HUES48 (cell line): ENCODE data around the gene PCDH10.
"Not testable (repeated sequence)": the region's sequence is repeated elsewhere in the genome, so short reads cannot be mapped to it uniquely, and the experiment has no call there.

ENCODE experiments used
- H3K27ac ChIP-seq: one replicate; pipeline ENCODE4 v1.7.0; 2013; ENCODE audit warnings: low read depth, low read length, inconsistent platforms
- H3K27me3 ChIP-seq: 2 replicates; pipeline ENCODE4 v1.6.1; 2013; ENCODE audit warnings: mild to moderate bottlenecking, low read length; ENCODE audit not compliant: control insufficient read depth, insufficient read depth
- H3K36me3 ChIP-seq: 2 replicates; pipeline ENCODE4 v1.6.1; 2013; ENCODE audit warnings: low read length; ENCODE audit not compliant: control insufficient read depth, insufficient read depth
- H3K4me1 ChIP-seq: 2 replicates; pipeline ENCODE4 v1.6.1; 2013; ENCODE audit warnings: mild to moderate bottlenecking, low read length; ENCODE audit not compliant: control insufficient read depth, insufficient read depth
- H3K4me3 ChIP-seq: 2 replicates; pipeline ENCODE4 v1.5.1; 2013; ENCODE audit warnings: mild to moderate bottlenecking, low read depth, low read length
- H3K9ac ChIP-seq: 2 replicates; pipeline ENCODE4 v1.6.1; 2013; ENCODE audit warnings: mild to moderate bottlenecking, low read depth, low read length, moderate library complexity
- H3K9me3 ChIP-seq: 2 replicates; pipeline ENCODE4 v1.6.1; 2013; ENCODE audit warnings: low read length; ENCODE audit not compliant: control insufficient read depth, insufficient read depth

PCDH10 gene

GRCh38 chr4:133178956-133179355 lies 29.9 kb downstream of the PCDH10 start:
- Histone ChIP-seq H3K4me1 (no peaks in the 10 kb centered on the region), H3K27me3 (no peaks in the 10 kb centered on the region), H3K27ac (no peak overlapping the region), H3K36me3 (no peaks in the 10 kb centered on the region), H3K9ac (no peak overlapping the region), H3K9me3 (no peaks in the 10 kb centered on the region), H3K4me3 (no peak overlapping the region)

- H3K27ac ChIP-seq: no peak overlapping the region
- no peak overlapping the region for H3K4me3 ChIP-seq
- no peaks in the 10 kb centered on the region for H3K4me1 ChIP-seq
- no peaks in the 10 kb centered on the region for H3K27me3 ChIP-seq
- H3K9ac ChIP-seq: no peak overlapping the region
- H3K36me3 ChIP-seq: no peaks in the 10 kb centered on the region
- H3K9me3 ChIP-seq: no peaks in the 10 kb centered on the region
Observed at GRCh38 chr4:133186210-133186609, 37.1 kb downstream of the PCDH10 start.

GRCh38 chr4:133186845-133187244 lies 37.8 kb downstream of the PCDH10 start:
- Histone ChIP-seq H3K9ac (no peak overlapping the region), H3K4me3 (no peak overlapping the region), H3K36me3 (no peaks in the 10 kb centered on the region), H3K9me3 (no peaks in the 10 kb centered on the region), H3K27me3 (no peaks in the 10 kb centered on the region), H3K27ac (no peak overlapping the region), H3K4me1 (no peaks in the 10 kb centered on the region)

GRCh38 chr4:133188433-133189146 lies 39.5 kb downstream of the PCDH10 start:
- Histone ChIP-seq H3K27ac (no peak overlapping the region), H3K27me3 (no peaks in the 10 kb centered on the region), H3K4me1 (no peaks in the 10 kb centered on the region), H3K36me3 (no peaks in the 10 kb centered on the region), H3K9ac (no peak overlapping the region), H3K4me3 (no peak overlapping the region), H3K9me3 (no peaks in the 10 kb centered on the region)

GRCh38 chr4:133189147-133189517 lies 40.0 kb downstream of the PCDH10 start:
- no peak overlapping the region for H3K9ac ChIP-seq
- no peaks in the 10 kb centered on the region for H3K36me3 ChIP-seq
- no peaks in the 10 kb centered on the region for H3K9me3 ChIP-seq
- H3K4me1 ChIP-seq: no peaks in the 10 kb centered on the region
- no peaks in the 10 kb centered on the region for H3K27me3 ChIP-seq
- H3K27ac ChIP-seq: no peak overlapping the region
- no peak overlapping the region for H3K4me3 ChIP-seq

- Histone ChIP-seq H3K27me3 (no peaks in the 10 kb centered on the region), H3K4me1 (no peaks in the 10 kb centered on the region), H3K4me3 (no peak overlapping the region), H3K9me3 (no peaks in the 10 kb centered on the region), H3K36me3 (no peaks in the 10 kb centered on the region), H3K27ac (no peak overlapping the region), H3K9ac (no peak overlapping the region)
Observed at GRCh38 chr4:133190098-133190497, 41.0 kb downstream of the PCDH10 start.

- Histone ChIP-seq H3K9ac (no peak overlapping the region), H3K4me3 (no peak overlapping the region), H3K27ac (no peak overlapping the region), H3K27me3 (no peaks in the 10 kb centered on the region), H3K36me3 (no peaks in the 10 kb centered on the region), H3K9me3 (no peaks in the 10 kb centered on the region), H3K4me1 (no peaks in the 10 kb centered on the region)
Observed at GRCh38 chr4:133208694-133209285, 59.7 kb downstream of the PCDH10 start.

GRCh38 chr4:133233922-133234321 lies 84.8 kb downstream of the PCDH10 start:
- H3K27ac ChIP-seq: no peak overlapping the region
- no peaks in the 10 kb centered on the region for H3K9me3 ChIP-seq
- H3K9ac ChIP-seq: no peak overlapping the region
- no peak overlapping the region for H3K4me3 ChIP-seq
- no peaks in the 10 kb centered on the region for H3K4me1 ChIP-seq
- no peaks in the 10 kb centered on the region for H3K27me3 ChIP-seq
- no peaks in the 10 kb centered on the region for H3K36me3 ChIP-seq

GRCh38 chr4:133240451-133240850 lies 91.4 kb downstream of the PCDH10 start:
- H3K27me3 ChIP-seq, H3K4me3 ChIP-seq, H3K27ac ChIP-seq: not testable (repeated sequence)

More at GRCh38 chr4:133240451-133240850, 91.4 kb downstream of the PCDH10 start:
- not testable (repeated sequence) for H3K36me3 ChIP-seq, H3K9ac ChIP-seq, H3K9me3 ChIP-seq, H3K4me1 ChIP-seq
